ENCODE results near the gene ZNF701. TPM values are rescaled to one million over a fixed set of nuclear protein-coding genes. Genes with fewer than 3 reads are reported as not detected.
"Not testable (repeated sequence)": the region's sequence is repeated elsewhere in the genome, so short reads cannot be mapped to it uniquely, and the experiment has no call there.

Gene ZNF701
- total and polyA plus RNA-seq, 2 experiments from 2014 or later: 6.7 TPM

GRCh38 chr19:52566121-52566520 is 4.0 kb upstream of the ZNF701 start:
- 85 to 88% methylated on average over 6 of the region's 6 CpGs for WGBS, 2 experiments (ENCODE audit: low coverage in 1 of 2, low lambda C conversion rate in 2 of 2, missing lambda C conversion rate in 2 of 2)
- no peak overlapping the region for H3K27ac ChIP-seq

GRCh38 chr19:52566588-52566987 is 3.5 kb upstream of the ZNF701 start:
- Histone ChIP-seq H3K79me2 (ENCODE audit: insufficient read depth) (peaks cover 12% of the 10 kb centered on the region), H3K9ac (no peak overlapping the region), H3K4me1 (ENCODE audit: insufficient read depth) (peaks cover 7% of the 10 kb centered on the region; the same call in 1 of the 2 replicates), H3K27ac (no peak overlapping the region), H3K27me3 (replicated peaks; ENCODE audit: insufficient read depth) (no peaks in the 10 kb centered on the region), H3K36me3 (ENCODE audit: low read depth) (peaks cover 13% of the 10 kb centered on the region; the same call in 1 of the 2 replicates), H3K9me2 (ENCODE audit: insufficient read depth) (no peaks in the 10 kb centered on the region), H3K4me3 (no peak overlapping the region), H3K9me3 (ENCODE audit: low read depth) (no peaks in the 10 kb centered on the region), H3K4me2 (ENCODE audit: unreplicated experiment) (no peak overlapping the region), H3F3A (ENCODE audit: insufficient read depth) (peaks cover 12% of the 10 kb centered on the region), H4K20me1 (ENCODE audit: insufficient read depth) (no peaks in the 10 kb centered on the region), H2AFZ (no peak overlapping the region)
- in situ Hi-C loops (cut with MboI): no loop called here
- 87 to 90% methylated on average over 2 of the region's 2 CpGs for WGBS, 2 experiments (ENCODE audit: low coverage in 1 of 2, low lambda C conversion rate in 2 of 2, missing lambda C conversion rate in 2 of 2)
- TF ChIP-seq EZH2phosphoT487 (IDR thresholded peaks at IDR 0.05; ENCODE audit: insufficient read depth, low read depth): no peak
- DNase-seq: peak; percentile 55

More at GRCh38 chr19:52566121-52566520, 4.0 kb upstream of the ZNF701 start:
- no peak for TF ChIP-seq EZH2 (IDR thresholded peaks at IDR 0.05; ENCODE audit: insufficient read depth, poor library complexity, severe bottlenecking)
- no peak for TF ChIP-seq EZH2phosphoT487 (IDR thresholded peaks at IDR 0.05; ENCODE audit: insufficient read depth, low read depth)
- Histone ChIP-seq H3K4me3 (no peak overlapping the region), H4K20me1 (ENCODE audit: insufficient read depth) (no peaks in the 10 kb centered on the region), H3K9me2 (ENCODE audit: insufficient read depth) (no peaks in the 10 kb centered on the region), H2AFZ (no peak overlapping the region), H3F3A (ENCODE audit: insufficient read depth) (peaks cover 12% of the 10 kb centered on the region), H3K27me3 (replicated peaks; ENCODE audit: insufficient read depth) (no peaks in the 10 kb centered on the region), H3K9me3 (ENCODE audit: low read depth) (no peaks in the 10 kb centered on the region), H3K4me2 (ENCODE audit: unreplicated experiment) (no peak overlapping the region), H3K4me1 (ENCODE audit: insufficient read depth) (peaks cover 5% of the 10 kb centered on the region; the same call in 1 of the 2 replicates), H3K36me3 (ENCODE audit: low read depth) (peaks cover 13% of the 10 kb centered on the region; the same call in 1 of the 2 replicates), H3K79me2 (ENCODE audit: insufficient read depth) (peaks cover 7% of the 10 kb centered on the region), H3K9ac (no peak overlapping the region)
- in situ Hi-C loops (cut with MboI): no loop called here
- DNase-seq: no peak

- TF ChIP-seq EZH2 (IDR thresholded peaks at IDR 0.05; ENCODE audit: insufficient read depth, poor library complexity, severe bottlenecking) (no peak), EZH2phosphoT487 (IDR thresholded peaks at IDR 0.05; ENCODE audit: insufficient read depth, low read depth) (no peak)
- no peaks in the 10 kb centered on the region for H3K9me2 ChIP-seq (ENCODE audit: insufficient read depth)
- H4K20me1 ChIP-seq (ENCODE audit: insufficient read depth): no peaks in the 10 kb centered on the region
- no peak overlapping the region for H3K9ac ChIP-seq
- H3F3A ChIP-seq (ENCODE audit: insufficient read depth): peaks cover 12% of the 10 kb centered on the region
- H3K36me3 ChIP-seq (ENCODE audit: low read depth): peaks cover 13% of the 10 kb centered on the region; the same call in 1 of the 2 replicates
- no peaks in the 10 kb centered on the region for H3K27me3 ChIP-seq (replicated peaks; ENCODE audit: insufficient read depth)
- H3K4me3 ChIP-seq: no peak overlapping the region
- peaks cover 7% of the 10 kb centered on the region; the same call in 1 of the 2 replicates for H3K4me1 ChIP-seq (ENCODE audit: insufficient read depth)
- peaks cover 23% of the 10 kb centered on the region for H3K79me2 ChIP-seq (ENCODE audit: insufficient read depth)
- in situ Hi-C loops (cut with MboI): no loop called here
- H3K9me3 ChIP-seq (ENCODE audit: low read depth): no peaks in the 10 kb centered on the region
- no peak overlapping the region for H3K4me2 ChIP-seq (ENCODE audit: unreplicated experiment)
- H3K27ac ChIP-seq: no peak overlapping the region
- H2AFZ ChIP-seq: no peak overlapping the region
- DNase-seq: no peak
- 97 to 98% methylated on average over 14 of the region's 14 CpGs for WGBS, 2 experiments (ENCODE audit: low coverage in 1 of 2, low lambda C conversion rate in 2 of 2, missing lambda C conversion rate in 2 of 2)
Measured at GRCh38 chr19:52567921-52568320, 2.2 kb upstream of the ZNF701 start.

- H3K27me3 ChIP-seq (replicated peaks; ENCODE audit: insufficient read depth); H3K4me1 ChIP-seq (ENCODE audit: insufficient read depth); in situ Hi-C loops (cut with MboI); H3K9me3 ChIP-seq (ENCODE audit: low read depth); H3K36me3 ChIP-seq (ENCODE audit: low read depth); H3K9me2 ChIP-seq (ENCODE audit: insufficient read depth); H4K20me1 ChIP-seq (ENCODE audit: insufficient read depth): not testable (repeated sequence)
- WGBS, 2 experiments (ENCODE audit: low coverage in 1 of 2, low lambda C conversion rate in 2 of 2, missing lambda C conversion rate in 2 of 2): 5 to 10% methylated on average over 13 of the region's 13 CpGs
- Histone ChIP-seq H3K4me2 (ENCODE audit: unreplicated experiment) (peak overlapping the region; percentile 86), H3K4me3 (peak overlapping the region; percentile 87), H3F3A (ENCODE audit: insufficient read depth) (peaks cover 12% of the 10 kb centered on the region), H3K79me2 (ENCODE audit: insufficient read depth) (peaks cover 32% of the 10 kb centered on the region), H3K9ac (peak overlapping the region; percentile 89), H3K27ac (peak overlapping the region; percentile 83), H2AFZ (peak overlapping the region; percentile 91)
- DNase-seq: peak; percentile 65
Measured at GRCh38 chr19:52569638-52569999, 468 bp upstream of the ZNF701 start.
